Measurements from ENCODE around the gene HMGA1. TPM values are rescaled to one million over a fixed set of nuclear protein-coding genes. Genes with fewer than 3 reads are reported as not detected.

Gene HMGA1
- total RNA-seq, 1 experiment from 2014 or later = 2,446 TPM

- DNase-seq (ENCODE audit: low spot score) (no peak), ATAC-seq (no peak)
- CTCF ChIA-PET = interaction anchor here (1.2 to 1.5 kb wide), 3 partner anchors 16 to 70 kb away, joined by 3 to 10 read pairs (median 5); no protein-coding TSS in a partner anchor
- POLR2A ChIA-PET = interaction anchor here (0.6 to 2.5 kb wide), 4 partner anchors 9 to 15 kb away, joined by 3 to 17 read pairs (median 6); partner anchors contain the start of gene SMIM29
- no peaks in the 10 kb centered on the region for H3K9me3 Mint-ChIP-seq
- H3K27ac Mint-ChIP-seq = peak overlapping the region; percentile 98
- H3K4me3 Mint-ChIP-seq = peak overlapping the region; percentile 60
- peaks cover 7% of the 10 kb centered on the region for H3K36me3 Mint-ChIP-seq
- no peaks in the 10 kb centered on the region for H3K27me3 Mint-ChIP-seq (ENCODE audit: low read depth)
- H3K4me1 Mint-ChIP-seq = peaks cover 38% of the 10 kb centered on the region
- TF ChIP-seq TEAD4 (CRISPR knock-in tag; IDR thresholded peaks at IDR 0.05) (no peak), USF2 (CRISPR knock-in tag; IDR thresholded peaks at IDR 0.05) (no peak), FOXP4 (CRISPR knock-in tag; IDR thresholded peaks at IDR 0.05) (no peak), AFF4 (CRISPR knock-in tag; IDR thresholded peaks at IDR 0.05; ENCODE audit: borderline replicate concordance) (no peak), EMX1 (CRISPR knock-in tag; IDR thresholded peaks at IDR 0.05) (0 out of 2 replicates have a peak, but pooled peaks have one; percentile 32), CREB1 (CRISPR knock-in tag; IDR thresholded peaks at IDR 0.05) (no peak), PRRX2 (CRISPR knock-in tag; IDR thresholded peaks at IDR 0.05) (no peak)
Observed at GRCh38 chr6:34233867-34234266, 2.8 kb upstream of the HMGA1 start.

- ChIA-PET CTCF (no interaction called here), POLR2A (interaction anchor here (2.5 kb wide), 1 partner anchor 11 kb away, joined by 17 read pairs; no protein-coding TSS in a partner anchor)
- Mint-ChIP-seq H3K9me3 (no peaks in the 10 kb centered on the region), H3K36me3 (peaks cover 15% of the 10 kb centered on the region), H3K4me1 (peaks cover 42% of the 10 kb centered on the region), H3K27me3 (ENCODE audit: low read depth) (no peaks in the 10 kb centered on the region), H3K4me3 (peak overlapping the region; percentile 60), H3K27ac (peak overlapping the region; percentile 98)
- ATAC-seq (peak; percentile 3), DNase-seq (ENCODE audit: low spot score) (no peak)
- TF ChIP-seq CTCF (IDR thresholded peaks at IDR 0.05) = no peak
- peak; percentile 64; the same call in 1 of the 2 replicates for TF ChIP-seq ZNF281 (CRISPR knock-in tag; IDR thresholded peaks at IDR 0.05)
- 0 out of 2 replicates have a peak, but pooled peaks have one; percentile 65 for TF ChIP-seq RELA (CRISPR knock-in tag; IDR thresholded peaks at IDR 0.05; ENCODE audit: borderline replicate concordance)
- TF ChIP-seq ZNF532 (CRISPR knock-in tag; IDR thresholded peaks at IDR 0.05; ENCODE audit: borderline replicate concordance) = peak; percentile 62; the same call in 1 of the 2 replicates
- peak; percentile 71 for TF ChIP-seq SP1 (CRISPR knock-in tag; conservative IDR thresholded peaks at IDR 0.05)
- TF ChIP-seq ETV6 (CRISPR knock-in tag; IDR thresholded peaks at IDR 0.05) = no peak
- TF ChIP-seq CREB1 (CRISPR knock-in tag; IDR thresholded peaks at IDR 0.05) = peak; percentile 43; the same call in 1 of the 2 replicates
- TF ChIP-seq FOXP1 (CRISPR knock-in tag; IDR thresholded peaks at IDR 0.05; ENCODE audit: borderline replicate concordance) = peak; percentile 86; the same call in 1 of the 2 replicates
- no peak for TF ChIP-seq ZNF317 (CRISPR knock-in tag; IDR thresholded peaks at IDR 0.05; ENCODE audit: borderline replicate concordance, low read depth)
- no peak for TF ChIP-seq ZNF671 (CRISPR knock-in tag; IDR thresholded peaks at IDR 0.05)
- TF ChIP-seq NFATC4 (CRISPR knock-in tag; IDR thresholded peaks at IDR 0.05) = peak; percentile 83; the same call in 1 of the 2 replicates
Observed at GRCh38 chr6:34234667-34235306, 1.9 kb upstream of the HMGA1 start.

Data from WTC11 (cell line).